Pancreas (tissue), 10 donors: ENCODE results near the gene HOTAIR. TPM values are rescaled to one million over a fixed set of nuclear protein-coding genes. Genes with fewer than 3 reads are reported as not detected.

Experiments
- ATAC-seq, 4 donors: fragments of 200-7000 bp; cut with Tn5 transposase; one replicate each; pipeline versions ENCODE4 v1.8.0 to v1.9.1; 2020; ENCODE audit warnings: mild to moderate bottlenecking in 4 of 4, moderate library complexity in 4 of 4
- DNase-seq, 6 donors: peaks; one replicate each; pipeline ENCODE4 v3.0.0-alpha.2; 2020
- FAIRE-seq: peaks from 2 replicates; lab custom pipeline; 2012; peaks lifted over from hg19 to GRCh38; lab: Jason Lieb, UNC
- H3K27ac ChIP-seq, 4 donors: fragments of 200-600 bp; sonication (generic); 1 replicate in 3 of 4; 2 replicates in 1 of 4; pipeline versions ENCODE4 v1.5.0 to v1.8.0; 2020
- H3K27me3 ChIP-seq, 4 donors: fragments of 200-600 bp; one replicate each; pipeline ENCODE4 v1.8.0; 2021
- H3K36me3 ChIP-seq, 3 donors: fragments of 200-600 bp; sonication (generic) in 1 of 3; one replicate each; pipeline versions ENCODE4 v1.5.0 to v1.8.0; 2020 to 2021
- H3K4me1 ChIP-seq, 3 donors: fragments of 200-600 bp; one replicate each; pipeline ENCODE4 v1.8.0; 2021
- H3K4me3 ChIP-seq, 4 donors: fragments of 200-600 bp; sonication (generic) in 2 of 4; one replicate each; pipeline versions ENCODE4 v1.5.0 to v1.8.0; 2020 to 2021
- H3K9me3 ChIP-seq, 4 donors: fragments of 200-600 bp; one replicate each; pipeline ENCODE4 v1.8.0; 2021
- CTCF ChIP-seq, 4 donors: fragments of 200-600 bp; sonication (generic) in 3 of 4; IDR thresholded peaks; one replicate each; pipeline versions ENCODE4 v1.5.0 to v1.8.0; 2021; ENCODE audit warnings: antibody characterized with exemption in 4 of 4
- WGBS, 2 donors: extraction: QIAGEN DNeasy Blood & Tissue Kit; methylation state at CpG; one replicate each; pipeline ENCODE4 v1.1.7; 2013; 5-methylcytosine and 5-hydroxymethylcytosine counted together
- intact Hi-C, 3 donors: fragments of 100-400 bp; cut with DNase I; formaldehyde crosslinking; loops; one replicate each; pipeline versions ENCODE4 v1.11.1 to v1.14.2; 2022
- polyA plus RNA-seq, 2 donors: library from polyadenylated mRNA; stranded (reverse); fragments of 200-250 nt; gene quantifications; one replicate each; pipeline ENCODE4 v1.2.3, GENCODE V29; 2013
- total RNA-seq, 6 donors: library from RNA; stranded (reverse); fragmentation: NEBNext Ultra II Directional in 4 of 6; extraction: Animal tissue kit (Norgen Biotek cat#: 25700) in 4 of 6; gene quantifications; one replicate each; pipeline versions ENCODE4 v1.2.1 to v1.2.4, GENCODE V29; 2021 to 2023
- donor health status: healthy with polysubstance abuse.
- donor health status: DM: no; HTN: no; CAD: no; lungs with moderate emphysema.
- donor health status: DM: no; HTN: no; CAD: no.
- donor health status: control.
- donor health status: control.
- donor health status: Bipolar disorder and iron deficiency.
- donor health status: DM: yes; HTN: yes; CAD: no.
- donor health status: DM: no; HTN: no; CAD: no.
- donor health status: DM: no; HTN: no; CAD: no.
- donor health status: DM: yes; HTN: yes; CAD: no.

Gene HOTAIR
- total and polyA plus RNA-seq, 8 donors: not detected

GRCh38 chr12:53952335-53952694 is 22.4 kb downstream of the HOTAIR start:
- TF ChIP-seq CTCF (IDR thresholded peaks at IDR 0.05): no peak
- 7 to 11% methylated on average over 13 of the region's 13 CpGs for WGBS, 2 donors
- Histone ChIP-seq H3K36me3 (no peaks in the 10 kb centered on the region), H3K27ac (no peak overlapping the region), H3K4me3 (no peak overlapping the region), H3K27me3 (peaks cover 7 to 68% (median 20%) of the 10 kb centered on the region in 4 donors), H3K4me1 (no peaks in the 10 kb centered on the region), H3K9me3 (no peaks in the 10 kb centered on the region)
- peak in 1 of 6 donors; percentile 24 for DNase-seq
- FAIRE-seq: no peak
- intact Hi-C loops: no loop called here
- ATAC-seq: no peak

GRCh38 chr12:53951577-53952334 is 23.0 kb downstream of the HOTAIR start:
- Histone ChIP-seq H3K4me1 (no peaks in the 10 kb centered on the region), H3K27me3 (peaks cover 7 to 67% (median 20%) of the 10 kb centered on the region in 4 donors), H3K27ac (no peak overlapping the region), H3K4me3 (no peak overlapping the region), H3K36me3 (no peaks in the 10 kb centered on the region), H3K9me3 (no peaks in the 10 kb centered on the region)
- DNase-seq (no peak), ATAC-seq (no peak), FAIRE-seq (no peak)
- 5 to 6% methylated on average over 47 of the region's 47 CpGs for WGBS, 2 donors
- no peak for TF ChIP-seq CTCF (IDR thresholded peaks at IDR 0.05)
- intact Hi-C loops: no loop called here

DNA sequence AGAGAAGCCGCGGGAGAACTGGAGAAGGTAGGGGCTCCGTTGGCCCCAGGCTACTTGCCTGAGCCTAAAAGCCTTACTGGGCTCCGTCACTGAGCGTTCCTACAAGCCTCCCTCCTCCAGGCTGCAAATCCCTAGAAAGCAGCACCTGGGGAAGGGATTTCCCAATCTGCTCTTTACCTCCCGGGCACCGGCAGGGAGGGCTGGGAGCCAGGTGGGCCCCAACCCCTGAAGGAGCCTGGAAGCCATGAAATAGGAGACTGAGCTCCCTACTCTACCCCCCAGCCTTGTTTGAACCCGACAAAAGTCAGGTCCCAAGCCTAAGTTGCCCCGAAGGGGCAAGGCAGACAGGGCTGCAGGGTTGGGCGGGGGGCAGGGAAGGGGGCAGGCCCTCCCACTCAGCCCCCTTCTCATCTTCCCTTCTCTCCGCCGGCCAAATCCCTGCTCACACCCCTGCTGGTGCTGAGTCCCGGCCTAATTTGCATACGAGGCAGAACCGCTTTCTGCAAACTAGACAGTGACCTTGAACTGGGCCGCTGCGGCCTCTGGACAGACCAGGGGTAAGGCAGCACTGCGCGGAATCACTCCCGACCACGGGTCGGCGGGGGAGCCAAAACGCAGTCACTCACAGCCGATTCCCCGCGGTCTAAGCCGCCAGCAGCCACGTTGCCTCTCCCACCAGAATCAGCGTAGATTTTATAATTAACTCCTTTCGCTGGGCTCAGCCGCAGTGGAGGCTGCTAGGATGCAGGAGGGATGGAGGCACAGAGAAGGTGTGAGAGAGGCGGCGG is 23.8 kb downstream of the HOTAIR start:
- H3K36me3 ChIP-seq: no peaks in the 10 kb centered on the region
- DNase-seq: peak in 1 of 6 donors; percentile 72
- H3K27me3 ChIP-seq: peaks cover 7 to 69% (median 20%) of the 10 kb centered on the region in 4 donors
- H3K27ac ChIP-seq: no peak overlapping the region
- H3K4me3 ChIP-seq: no peak overlapping the region
- intact Hi-C loops: no loop called here
- no peaks in the 10 kb centered on the region for H3K9me3 ChIP-seq
- TF ChIP-seq CTCF (IDR thresholded peaks at IDR 0.05): no peak
- no peak for FAIRE-seq
- 3 to 4% methylated on average over 34 of the region's 34 CpGs for WGBS, 2 donors
- no peaks in the 10 kb centered on the region for H3K4me1 ChIP-seq
- no peak for ATAC-seq

DNA sequence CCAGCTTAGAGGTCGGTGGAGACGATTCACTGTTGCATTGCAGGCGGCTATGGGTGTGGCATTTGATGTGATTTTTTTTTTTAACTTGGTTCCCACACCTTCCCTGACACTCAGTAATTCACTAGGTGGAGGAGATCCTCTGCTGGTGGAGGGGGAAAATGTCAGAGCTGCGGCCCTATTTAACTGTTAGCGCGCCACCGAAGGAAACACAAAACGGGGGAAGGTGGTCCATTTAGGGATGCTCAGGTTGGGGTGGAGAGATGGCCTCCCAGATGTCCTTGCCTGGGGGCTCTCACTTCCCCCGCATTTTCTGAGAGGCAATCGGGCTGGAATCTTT is 24.3 kb downstream of the HOTAIR start:
- H3K36me3 ChIP-seq: no peaks in the 10 kb centered on the region
- ATAC-seq: no peak
- H3K27ac ChIP-seq: no peak overlapping the region
- peaks cover 6 to 70% (median 22%) of the 10 kb centered on the region in 4 donors for H3K27me3 ChIP-seq
- intact Hi-C loops: no loop called here
- no peak overlapping the region for H3K4me3 ChIP-seq
- no peak for TF ChIP-seq CTCF (IDR thresholded peaks at IDR 0.05)
- no peaks in the 10 kb centered on the region for H3K9me3 ChIP-seq
- 5 to 6% methylated on average over 10 of the region's 10 CpGs for WGBS, 2 donors
- no peak for FAIRE-seq
- no peak for DNase-seq
- no peaks in the 10 kb centered on the region for H3K4me1 ChIP-seq
